Dermis lymphatic vessel endothelial cell (primary cell): ENCODE results near the gene STK32B. TPM values are rescaled to one million over a fixed set of nuclear protein-coding genes. Genes with fewer than 3 reads are reported as not detected.

Source experiments
- total RNA-seq: library from RNA; depleted of rRNA; stranded (reverse); fragments of >200 nt; gene quantifications from 2 replicates; pipeline ENCODE4 v1.2.1, GENCODE V29; 2014

STK32B gene
- total RNA-seq = 11.3 and 20.8 TPM in 2 replicates

DNA sequence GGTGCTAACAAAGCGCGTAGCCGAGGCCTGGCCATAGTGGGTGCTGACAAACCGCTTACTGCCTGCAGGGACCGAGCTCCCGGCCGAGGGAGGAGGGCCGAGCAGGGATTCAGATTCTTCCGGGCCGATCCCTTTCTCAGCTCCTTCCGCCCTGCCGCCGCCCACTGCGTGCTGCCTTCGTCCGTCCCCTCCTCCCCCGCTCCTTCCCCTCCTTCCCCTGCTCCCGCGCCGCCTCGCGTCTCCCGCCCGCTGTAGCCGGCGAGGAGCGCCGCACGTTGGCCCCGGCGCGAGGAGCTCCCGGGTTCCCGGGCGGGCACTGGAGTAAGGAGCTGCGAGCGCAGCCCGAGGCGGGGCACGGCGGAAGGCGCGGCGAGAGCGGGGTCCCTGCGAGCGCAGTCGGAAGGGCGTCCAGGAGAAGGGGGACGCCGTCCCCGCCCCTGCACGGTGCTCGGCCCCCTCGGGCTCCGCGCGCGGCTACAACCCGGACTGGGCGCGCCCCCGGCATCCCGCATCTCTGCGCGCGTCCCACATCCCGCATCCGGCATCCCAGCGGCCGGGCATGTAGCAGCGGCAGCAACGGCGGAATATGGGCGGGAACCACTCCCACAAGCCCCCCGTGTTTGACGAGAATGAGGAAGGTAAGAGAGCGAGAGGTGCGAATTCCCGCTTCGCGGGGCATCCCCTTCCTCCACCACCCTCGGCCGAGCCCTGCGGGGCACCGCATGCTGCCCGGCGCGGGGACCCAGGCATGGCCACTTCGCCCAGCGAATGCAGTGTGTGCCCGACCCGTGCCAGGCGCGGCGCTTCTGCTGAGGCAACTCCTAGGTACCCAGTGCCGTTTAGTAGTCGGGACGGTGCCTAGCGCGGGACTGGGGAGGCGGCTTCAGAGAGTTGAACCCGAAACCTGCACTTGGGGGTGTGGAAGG, at the start of gene STK32B:
STK32B (plus strand) TSS at position 203 of the 926 bp plus-strand sequence.

DNA sequence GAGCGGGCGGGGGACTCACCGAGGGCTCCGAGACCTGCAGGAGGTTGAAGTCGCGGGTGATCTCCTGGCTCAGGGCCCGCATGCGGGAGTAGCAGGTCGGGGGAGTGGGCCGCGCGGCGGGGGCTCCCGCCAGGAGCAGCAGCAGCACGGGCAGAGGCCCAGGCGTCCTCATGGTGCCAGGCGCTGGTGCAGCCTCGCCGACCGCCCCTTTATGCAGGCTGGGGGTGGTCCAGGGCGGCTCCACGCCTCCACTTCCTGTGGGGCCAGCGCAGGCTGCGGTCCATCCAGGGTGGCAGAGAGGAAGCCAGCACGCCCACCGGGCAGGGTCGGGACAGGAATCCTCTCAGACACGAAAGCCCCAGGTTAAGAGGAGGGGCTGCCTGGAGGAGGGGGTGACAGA, 32.0 kb upstream of the STK32B start, which contains the start of gene CYTL1:
CYTL1 (minus strand) TSS at position 185 of the 400 bp plus-strand sequence; CDS start at position 172, 13 bp downstream.

Other genes starting within 250 kb of the STK32B start
- 0.87 and 1.2 TPM in 2 replicates for gene MSX1, start 191.8 kb upstream of the STK32B start, total RNA-seq
- gene CYTL1, start 32.0 kb upstream of the STK32B start, total RNA-seq = 5.5 and 13.9 TPM in 2 replicates